ENCODE results near the gene AMBRA1.
"Not testable (repeated sequence)": the region's sequence is repeated elsewhere in the genome, so short reads cannot be mapped to it uniquely, and the experiment has no call there.

AMBRA1 gene

GRCh38 chr11:46377290-46377689, 216.5 kb downstream of the AMBRA1 start:
- DNase-seq, result no peak

DNA sequence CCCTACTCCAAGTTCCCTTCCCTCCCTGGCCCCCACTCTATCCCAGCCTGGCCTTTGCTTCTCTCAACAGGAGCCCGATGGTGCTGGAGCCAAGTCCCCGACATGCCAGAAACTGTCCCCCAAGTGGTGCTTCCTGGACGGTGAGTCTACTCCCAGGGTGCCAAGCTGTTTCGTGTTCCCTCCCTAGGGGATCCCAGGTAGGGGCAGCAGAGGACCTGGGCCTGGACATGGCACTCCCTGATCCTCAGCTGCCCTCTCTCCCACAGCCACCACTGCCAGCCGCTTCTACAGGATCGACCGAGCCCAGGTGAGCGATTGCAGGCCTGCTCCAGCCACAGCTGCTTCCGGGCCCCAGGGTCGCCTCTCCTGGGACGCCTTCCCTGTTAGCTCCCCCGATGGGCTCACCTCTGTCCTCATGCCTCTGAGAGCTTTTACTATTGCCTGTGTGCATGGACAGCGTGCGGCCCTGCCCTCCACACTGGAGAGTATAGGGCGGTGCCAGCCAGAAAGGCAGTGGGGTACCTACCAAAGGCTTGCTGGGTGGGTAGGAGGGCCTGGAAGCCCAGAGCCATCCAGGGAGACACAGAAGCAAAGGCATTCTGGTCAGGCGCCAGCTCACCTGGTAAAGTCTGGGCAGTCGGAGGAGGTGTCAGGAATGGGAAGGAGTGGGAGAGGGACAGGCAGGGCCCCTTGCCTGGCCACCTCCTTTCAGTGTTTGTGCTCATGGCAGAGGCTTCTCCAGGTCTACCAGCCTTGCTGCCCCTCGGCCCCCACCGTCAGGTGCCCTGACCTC, 217.4 kb downstream of the AMBRA1 start:
- DNase-seq, result no peak

DNA sequence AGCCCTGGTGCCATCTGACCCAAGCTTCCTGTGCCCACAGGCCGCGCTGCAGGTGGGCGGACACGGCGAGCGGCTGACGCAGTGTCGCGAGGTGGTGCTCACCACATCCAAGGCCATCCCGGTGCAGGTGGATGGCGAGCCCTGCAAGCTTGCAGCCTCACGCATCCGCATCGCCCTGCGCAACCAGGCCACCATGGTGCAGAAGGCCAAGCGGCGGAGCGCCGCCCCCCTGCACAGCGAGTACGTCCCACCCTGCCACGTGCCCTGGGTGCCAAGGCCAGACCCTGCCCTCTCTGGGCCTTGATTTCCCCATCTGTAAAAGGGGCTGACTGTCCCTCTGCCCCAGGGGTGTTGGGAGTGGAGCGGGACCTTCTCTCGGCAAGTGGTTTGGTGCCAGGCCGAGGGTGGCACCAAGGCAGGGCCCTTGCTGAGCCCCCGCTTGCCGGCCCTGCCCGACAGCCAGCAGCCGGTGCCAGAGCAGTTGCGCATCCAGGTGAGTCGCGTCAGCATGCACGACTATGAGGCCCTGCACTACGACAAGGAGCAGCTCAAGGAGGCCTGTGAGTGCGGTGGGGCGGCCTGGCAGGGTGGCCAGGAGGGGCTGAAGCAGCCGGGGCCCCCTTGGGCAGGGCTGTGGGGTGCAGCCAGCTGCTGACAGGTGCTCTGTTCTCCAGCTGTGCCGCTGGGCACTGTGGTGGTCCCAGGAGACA, 218.3 kb downstream of the AMBRA1 start:
- DNase-seq, result no peak

- no peak for DNase-seq
These were observed 219.0 kb downstream of the AMBRA1 start for GRCh38 chr11:46374815-46375214.

DNA sequence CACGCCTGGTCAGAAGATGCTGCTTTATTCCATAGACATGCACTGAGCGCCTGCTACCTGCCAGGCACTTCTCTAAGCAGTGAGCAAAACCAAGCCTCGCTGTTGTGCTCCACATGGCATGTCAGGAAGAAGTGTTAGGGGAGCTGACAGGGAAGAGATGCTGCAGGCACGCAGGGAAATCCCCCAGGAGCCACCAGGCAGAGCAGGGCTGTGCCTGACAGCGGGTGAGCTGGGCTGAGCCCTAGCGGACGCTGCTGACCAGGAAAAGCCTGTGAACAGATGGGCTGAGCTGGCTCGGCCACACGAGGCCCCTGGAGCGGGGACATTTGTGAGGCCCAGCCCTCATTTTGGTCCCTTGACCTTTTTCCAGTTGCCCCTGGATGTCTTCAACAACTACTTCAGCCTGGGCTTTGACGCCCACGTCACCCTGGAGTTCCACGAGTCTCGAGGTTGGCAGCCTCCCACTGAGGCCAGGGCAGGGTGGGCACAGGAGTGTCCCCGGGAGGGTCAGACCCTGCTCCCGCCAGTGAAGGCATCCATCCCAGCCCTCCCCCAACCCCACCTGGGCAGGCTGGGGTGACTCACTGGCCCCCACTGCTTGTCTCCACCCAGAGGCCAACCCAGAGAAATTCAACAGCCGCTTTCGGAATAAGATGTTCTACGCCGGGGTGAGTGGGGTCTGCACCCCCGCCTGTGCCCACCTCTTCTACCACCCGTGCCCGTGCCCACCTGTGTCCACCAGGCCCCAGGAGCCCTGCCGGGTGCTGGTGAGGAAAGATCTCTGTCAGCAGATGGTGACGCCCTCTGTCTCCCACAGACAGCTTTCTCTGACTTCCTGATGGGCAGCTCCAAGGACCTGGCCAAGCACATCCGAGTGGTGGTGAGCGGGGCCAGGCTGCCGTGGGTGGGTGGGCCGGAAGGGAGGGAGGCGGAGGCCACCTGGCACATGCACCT, 219.8 kb downstream of the AMBRA1 start:
- no peak for DNase-seq

DNA sequence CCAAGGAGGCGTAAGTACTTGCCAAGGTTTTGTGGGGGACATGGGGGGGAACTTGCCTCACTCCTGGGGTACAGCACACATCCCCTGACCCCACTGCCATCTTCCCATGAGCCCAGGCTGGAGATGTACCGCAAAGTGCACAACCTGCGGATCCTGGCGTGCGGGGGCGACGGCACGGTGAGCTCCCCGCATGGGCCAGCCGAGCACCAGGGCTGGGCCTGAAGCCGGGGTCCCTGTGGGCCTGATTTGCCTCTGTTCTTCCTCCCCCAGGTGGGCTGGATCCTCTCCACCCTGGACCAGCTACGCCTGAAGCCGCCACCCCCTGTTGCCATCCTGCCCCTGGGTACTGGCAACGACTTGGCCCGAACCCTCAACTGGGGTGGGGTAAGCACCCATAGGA, 221.3 kb downstream of the AMBRA1 start:
- DNase-seq, result not testable (repeated sequence)

DNA sequence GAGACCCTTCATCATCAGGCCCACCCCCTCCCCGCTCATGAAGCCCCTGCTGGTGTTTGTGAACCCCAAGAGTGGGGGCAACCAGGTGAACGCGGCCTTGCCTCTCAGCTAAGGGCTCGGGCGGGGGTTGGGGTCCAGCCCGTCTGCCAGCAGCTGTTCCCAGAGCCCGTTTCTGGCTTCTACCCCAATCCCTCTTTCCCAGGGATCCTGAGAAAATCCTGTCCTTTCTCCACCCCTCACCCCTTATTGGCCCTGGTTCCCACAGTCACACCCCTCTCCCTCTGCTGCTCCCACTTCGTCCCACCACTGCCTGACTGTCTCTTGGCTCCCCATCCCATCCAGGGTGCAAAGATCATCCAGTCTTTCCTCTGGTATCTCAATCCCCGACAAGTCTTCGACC, 221.7 kb downstream of the AMBRA1 start:
- DNase-seq, result no peak

- not testable (repeated sequence) for DNase-seq
These were observed 222.6 kb downstream of the AMBRA1 start for GRCh38 chr11:46371262-46371661.

DNA sequence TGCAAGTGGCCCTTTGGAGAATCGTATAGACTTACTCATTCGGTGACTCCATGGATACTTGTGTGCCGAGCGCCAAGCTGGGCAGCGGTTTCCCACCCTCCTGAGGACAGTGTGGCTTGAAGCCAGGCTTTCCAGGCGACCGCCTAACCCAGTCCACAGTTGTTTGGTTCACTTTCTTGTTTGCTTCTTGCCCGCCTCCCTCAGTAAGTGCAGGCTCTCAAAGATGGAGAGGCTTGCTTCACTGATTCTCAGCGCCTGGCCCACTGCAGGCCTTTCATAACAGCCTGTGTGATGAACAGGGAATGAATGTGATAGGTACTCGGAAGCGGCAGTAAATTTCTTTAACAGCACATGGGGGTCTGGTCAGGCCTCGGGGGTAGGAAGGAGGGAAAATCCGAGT, 223.6 kb downstream of the AMBRA1 start:
- no peak for DNase-seq

GRCh38 chr11:46369458-46370152, 224.2 kb downstream of the AMBRA1 start:
- peak; percentile 53 to 57 for DNase-seq

DNA sequence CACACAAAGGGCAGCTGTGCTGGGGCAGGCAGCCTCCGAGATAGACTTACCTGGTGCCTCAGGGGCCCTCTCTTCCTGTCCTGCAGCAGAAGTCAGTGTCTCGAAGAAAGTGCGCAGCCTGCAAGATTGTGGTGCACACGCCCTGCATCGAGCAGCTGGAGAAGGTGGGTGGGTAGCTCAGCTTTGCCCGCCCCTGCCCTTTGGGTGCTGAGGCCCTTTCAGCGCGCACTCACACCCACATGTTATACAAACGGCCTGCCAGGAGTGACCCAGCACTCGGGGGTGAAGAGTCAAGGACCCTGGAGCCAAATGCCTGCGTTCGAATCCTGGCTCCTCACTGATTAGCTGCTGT, 225.9 kb downstream of the AMBRA1 start:
- no peak for DNase-seq

DNA sequence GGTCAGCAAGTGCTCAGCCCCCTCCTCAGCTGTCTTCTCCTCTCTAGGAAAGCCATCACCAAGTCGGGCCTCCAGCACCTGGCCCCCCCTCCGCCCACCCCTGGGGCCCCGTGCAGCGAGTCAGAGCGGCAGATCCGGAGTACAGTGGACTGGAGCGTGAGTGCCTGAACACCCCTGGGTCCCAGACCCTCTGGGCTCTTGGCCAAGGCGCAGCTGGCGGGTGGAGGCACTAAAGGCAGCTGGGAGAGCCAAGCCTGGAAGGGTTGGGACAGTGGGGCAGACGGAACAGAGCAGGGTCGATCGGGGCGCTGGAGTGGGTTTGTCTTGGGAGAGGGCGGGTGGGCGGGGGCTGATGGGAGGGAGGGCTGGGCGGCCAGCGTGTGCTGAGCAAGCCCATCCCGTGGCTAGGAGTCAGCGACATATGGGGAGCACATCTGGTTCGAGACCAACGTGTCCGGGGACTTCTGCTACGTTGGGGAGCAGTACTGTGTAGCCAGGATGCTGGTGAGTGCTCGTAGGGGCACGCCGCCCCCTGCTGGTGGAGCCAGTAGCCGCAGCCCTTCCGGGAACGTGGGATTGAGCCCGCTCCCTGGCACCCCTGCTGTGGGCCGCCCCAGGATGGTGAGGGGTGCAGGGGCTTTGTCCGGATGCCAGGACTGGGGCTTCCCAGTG, 226.4 kb downstream of the AMBRA1 start:
- peak; percentile 72 to 79 for DNase-seq

GRCh38 chr11:46366661-46367161, 227.1 kb downstream of the AMBRA1 start:
- DNase-seq, result no peak

DNA sequence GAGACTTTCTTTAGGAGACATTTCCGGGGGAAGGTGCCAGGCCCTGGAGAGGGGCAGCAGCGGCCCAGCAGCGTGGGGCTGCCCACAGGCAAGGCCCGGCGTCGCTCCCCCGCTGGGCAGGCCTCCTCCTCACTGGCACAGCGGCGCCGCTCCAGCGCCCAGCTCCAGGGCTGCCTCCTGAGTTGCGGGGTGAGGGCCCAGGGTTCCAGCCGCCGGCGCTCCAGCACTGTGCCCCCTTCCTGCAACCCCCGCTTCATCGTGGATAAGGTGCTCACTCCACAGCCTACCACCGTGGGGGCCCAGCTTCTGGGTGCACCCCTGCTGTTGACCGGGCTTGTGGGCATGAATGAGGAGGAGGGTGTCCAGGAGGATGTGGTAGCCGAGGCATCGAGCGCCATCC, 227.6 kb downstream of the AMBRA1 start:
- DNase-seq, result no peak

DNA sequence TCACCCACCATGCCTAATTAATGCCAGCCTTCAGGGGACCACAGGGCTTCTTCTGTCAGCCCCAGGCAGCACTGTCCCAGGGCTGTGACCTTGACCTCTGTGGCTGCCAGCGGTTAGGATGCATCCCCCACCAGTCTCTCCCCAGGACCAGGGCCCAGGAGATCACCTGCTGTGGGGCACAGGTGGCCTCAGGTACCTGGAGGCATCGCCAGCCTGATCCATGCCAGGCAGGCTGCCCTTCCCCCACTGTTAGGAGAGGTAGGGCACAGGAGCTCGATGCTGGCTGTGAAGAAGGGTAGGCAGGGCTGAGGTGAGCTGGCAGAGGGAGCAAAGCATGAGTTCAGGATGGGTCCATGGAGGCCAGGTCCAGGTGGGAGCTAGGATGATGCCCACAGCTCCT, 229.0 kb downstream of the AMBRA1 start:
- no peak for DNase-seq

- DNase-seq, result no peak
These were observed 229.8 kb downstream of the AMBRA1 start for GRCh38 chr11:46364056-46364455.

DNA sequence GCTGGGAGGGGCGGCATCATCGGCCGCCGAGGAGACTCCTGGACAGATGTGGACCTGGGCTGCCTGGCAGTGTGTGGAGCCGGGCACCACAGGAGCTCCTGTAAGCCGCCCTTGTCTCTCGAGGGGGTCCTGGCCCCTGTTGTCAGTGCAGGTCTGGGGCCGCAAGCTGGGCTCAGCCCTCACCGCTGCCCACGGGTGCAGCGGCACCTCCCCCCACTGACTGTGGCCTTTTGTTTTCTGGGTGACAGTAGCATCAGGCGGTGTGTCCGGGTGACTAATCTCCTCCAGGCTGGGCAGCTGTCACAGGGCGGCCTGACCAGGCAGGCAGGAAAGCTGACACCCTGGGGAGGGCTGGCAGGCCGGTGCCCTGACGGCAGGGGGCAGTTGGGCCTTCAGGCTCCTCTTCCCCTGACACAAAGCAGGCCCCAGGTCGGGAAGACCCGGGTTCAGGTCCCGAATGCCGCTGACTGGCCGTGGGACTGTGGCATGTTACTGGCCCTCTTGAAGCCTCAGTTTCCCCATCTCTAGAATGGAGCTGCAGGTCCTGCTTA, 230.3 kb downstream of the AMBRA1 start:
- DNase-seq, result no peak

GRCh38 chr11:46363031-46363407, 230.8 kb downstream of the AMBRA1 start:
- DNase-seq, result peak in 1 of 2 donors; percentile 63

DNA sequence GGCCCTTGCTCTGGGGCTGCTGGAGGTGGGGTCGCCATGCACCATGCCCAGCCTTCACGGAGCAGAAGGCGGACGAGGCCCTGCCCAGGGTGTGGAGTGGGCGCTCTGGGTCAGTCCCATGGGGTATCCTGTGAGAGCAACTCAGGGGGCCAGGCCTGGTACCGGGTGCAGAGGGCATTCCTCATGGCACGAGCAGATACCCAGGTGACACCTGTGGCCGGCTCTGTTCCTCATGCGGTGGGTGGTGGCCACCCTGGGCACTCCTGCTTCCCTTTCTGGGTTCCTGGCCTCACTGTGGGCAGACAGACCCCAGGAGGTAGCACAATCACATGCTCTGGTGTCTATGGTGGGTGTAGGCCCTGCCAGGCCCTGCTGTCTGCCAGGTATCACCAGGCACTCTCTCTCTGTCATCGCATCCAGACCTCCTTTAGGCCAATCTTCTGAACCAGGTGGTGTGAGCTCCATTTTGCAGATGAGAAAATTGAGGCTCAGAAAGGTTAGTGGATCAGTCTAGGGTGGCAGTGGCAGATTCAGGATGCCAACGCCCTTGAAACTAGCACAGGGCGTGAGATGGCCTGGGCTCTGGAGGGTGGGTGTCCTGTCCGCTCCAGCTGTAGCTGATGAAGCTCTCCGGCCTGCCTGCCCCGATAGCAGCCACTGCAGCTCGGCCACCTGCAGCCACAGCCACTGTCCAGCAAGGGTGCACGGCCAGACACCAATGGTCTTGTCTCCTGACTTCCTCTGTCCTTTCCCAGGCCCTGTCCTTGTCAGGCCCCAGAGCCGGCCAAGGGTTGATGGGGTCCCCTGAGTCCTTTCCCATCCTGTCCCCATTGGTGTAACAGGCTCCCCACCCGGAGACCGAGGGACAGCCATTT, 231.4 kb downstream of the AMBRA1 start:
- DNase-seq, result no peak

Measured in CD4-positive, alpha-beta T cell treated with Interleukin-1 beta for 1 hour (primary cell).